ENCODE data around the gene ACP5. TPM values are rescaled to one million over a fixed set of nuclear protein-coding genes. Genes with fewer than 3 reads are reported as not detected.
A peak's percentile ranks its signal among the peaks of the same experiment; 100 is the strongest.
"Not testable (repeated sequence)": the region's sequence is repeated elsewhere in the genome, so short reads cannot be mapped to it uniquely, and the experiment has no call there.

Gene ACP5
- total RNA-seq, 6 experiments from 2014 or later: 10.4 to 28.5 (median 21.5) TPM

DNA sequence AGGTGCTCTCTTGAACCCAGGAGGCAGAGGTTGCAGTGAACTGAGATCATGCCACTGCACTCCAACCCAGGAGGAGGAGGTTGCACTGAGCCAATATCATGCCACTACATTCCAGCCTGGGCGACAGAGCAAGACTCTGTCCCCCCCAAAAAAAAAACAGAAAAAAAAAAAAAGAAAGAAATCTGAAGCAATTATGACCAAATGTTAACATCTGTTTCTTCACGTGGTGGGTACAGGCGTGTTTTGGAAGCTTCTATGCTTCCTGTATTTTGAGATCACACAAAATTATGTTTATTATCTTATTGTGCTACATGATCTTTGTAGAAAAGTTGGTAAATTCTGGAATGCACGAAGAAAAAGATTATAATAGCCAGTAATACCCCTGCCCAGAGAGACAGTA lies 2.7 kb upstream of the ACP5 start:
- Histone ChIP-seq H3K27me3 (no peaks in the 10 kb centered on the region), H3K9me3 (no peaks in the 10 kb centered on the region), H3K36me3 (no peaks in the 10 kb centered on the region), H3K27ac (no peak overlapping the region), H3K4me1 (peaks cover 0 to 5% (median 0%) of the 10 kb centered on the region in 4 donors), H3K4me3 (no peak overlapping the region)
- no peak for ATAC-seq
- no peak for DNase-seq
- TF ChIP-seq POLR2A (IDR thresholded peaks at IDR 0.05): no peak
- TF ChIP-seq, protein P1, sequence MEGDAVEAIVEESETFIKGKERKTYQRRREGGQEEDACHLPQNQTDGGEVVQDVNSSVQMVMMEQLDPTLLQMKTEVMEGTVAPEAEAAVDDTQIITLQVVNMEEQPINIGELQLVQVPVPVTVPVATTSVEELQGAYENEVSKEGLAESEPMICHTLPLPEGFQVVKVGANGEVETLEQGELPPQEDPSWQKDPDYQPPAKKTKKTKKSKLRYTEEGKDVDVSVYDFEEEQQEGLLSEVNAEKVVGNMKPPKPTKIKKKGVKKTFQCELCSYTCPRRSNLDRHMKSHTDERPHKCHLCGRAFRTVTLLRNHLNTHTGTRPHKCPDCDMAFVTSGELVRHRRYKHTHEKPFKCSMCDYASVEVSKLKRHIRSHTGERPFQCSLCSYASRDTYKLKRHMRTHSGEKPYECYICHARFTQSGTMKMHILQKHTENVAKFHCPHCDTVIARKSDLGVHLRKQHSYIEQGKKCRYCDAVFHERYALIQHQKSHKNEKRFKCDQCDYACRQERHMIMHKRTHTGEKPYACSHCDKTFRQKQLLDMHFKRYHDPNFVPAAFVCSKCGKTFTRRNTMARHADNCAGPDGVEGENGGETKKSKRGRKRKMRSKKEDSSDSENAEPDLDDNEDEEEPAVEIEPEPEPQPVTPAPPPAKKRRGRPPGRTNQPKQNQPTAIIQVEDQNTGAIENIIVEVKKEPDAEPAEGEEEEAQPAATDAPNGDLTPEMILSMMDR (IDR thresholded peaks at IDR 0.05): no peak
- 51% methylated on average over 4 of the region's 4 CpGs for WGBS (ENCODE audit: insufficient coverage, low coverage, low lambda C conversion rate, missing lambda C conversion rate)
- intact Hi-C loops (cut with DNase I): no loop called here

GRCh38 chr19:11578258-11579142 lies 1.1 kb upstream of the ACP5 start:
- H3K36me3 ChIP-seq: no peaks in the 10 kb centered on the region
- H3K27me3 ChIP-seq: no peaks in the 10 kb centered on the region
- H3K27ac ChIP-seq: peak overlapping the region in 2 of 3 donors; percentile 33 to 44
- DNase-seq (peak; percentile 71 to 75 (median 74)), ATAC-seq (peak; percentile 66 to 71 (median 67))
- intact Hi-C loops (cut with DNase I): loop anchor here in 1 of 2 donors (10.0 kb wide), 1 partner anchor 284 kb away; the partner anchor contains the start of gene TSPAN16
- 20% methylated on average over 10 of the region's 62 CpGs for WGBS (ENCODE audit: insufficient coverage, low coverage, low lambda C conversion rate, missing lambda C conversion rate)
- H3K4me1 ChIP-seq: peaks cover 0 to 5% (median 0%) of the 10 kb centered on the region in 4 donors
- TF ChIP-seq, protein P1 (IDR thresholded peaks at IDR 0.05): no peak
- TF ChIP-seq POLR2A (IDR thresholded peaks at IDR 0.05): no peak
- H3K9me3 ChIP-seq: no peaks in the 10 kb centered on the region
- H3K4me3 ChIP-seq: peak overlapping the region; percentile 21 to 47 (median 39)

DNA sequence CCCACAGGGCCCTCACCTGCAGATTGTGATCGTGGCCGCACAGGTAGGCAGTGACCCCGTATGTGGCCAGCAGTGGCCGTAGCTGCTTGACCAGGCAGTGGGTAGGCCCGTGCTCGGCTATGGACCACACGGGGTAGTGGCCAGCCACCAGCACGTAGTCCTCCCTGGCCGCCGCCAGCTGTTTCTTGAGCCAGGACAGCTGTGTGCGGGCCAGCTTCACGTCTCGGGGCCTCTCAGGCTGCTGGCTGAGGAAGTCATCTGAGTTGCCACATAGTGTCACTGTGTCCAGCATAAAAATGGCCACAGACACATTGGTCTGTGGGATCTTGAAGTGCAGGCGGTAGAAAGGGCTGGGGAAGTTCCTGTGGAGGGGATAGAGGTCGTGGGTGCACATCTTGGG lies 1.2 kb downstream of the ACP5 start:
- Histone ChIP-seq H3K36me3 (no peaks in the 10 kb centered on the region), H3K4me3 (no peak overlapping the region), H3K27me3 (no peaks in the 10 kb centered on the region), H3K27ac (no peak overlapping the region), H3K9me3 (no peaks in the 10 kb centered on the region), H3K4me1 (peaks cover 0 to 5% (median 0%) of the 10 kb centered on the region in 4 donors)
- intact Hi-C loops (cut with DNase I): loop anchor here in 1 of 2 donors (10.0 kb wide), 1 partner anchor 281 kb away; the partner anchor contains the start of gene TSPAN16
- 81% methylated on average over 4 of the region's 15 CpGs for WGBS (ENCODE audit: insufficient coverage, low coverage, low lambda C conversion rate, missing lambda C conversion rate)
- DNase-seq (no peak), ATAC-seq (no peak)
- TF ChIP-seq, protein P1 (IDR thresholded peaks at IDR 0.05): no peak
- TF ChIP-seq POLR2A (IDR thresholded peaks at IDR 0.05): no peak

- no peak overlapping the region for H3K27ac ChIP-seq
- TF ChIP-seq, protein P1 (IDR thresholded peaks at IDR 0.05): no peak
- TF ChIP-seq POLR2A (IDR thresholded peaks at IDR 0.05): no peak
- peaks cover 0 to 5% (median 0%) of the 10 kb centered on the region in 4 donors for H3K4me1 ChIP-seq
- no peaks in the 10 kb centered on the region for H3K9me3 ChIP-seq
- H3K27me3 ChIP-seq: no peaks in the 10 kb centered on the region
- no peaks in the 10 kb centered on the region for H3K36me3 ChIP-seq
- 71% methylated on average over 9 of the region's 9 CpGs for WGBS (ENCODE audit: insufficient coverage, low coverage, low lambda C conversion rate, missing lambda C conversion rate)
- intact Hi-C loops (cut with DNase I): loop anchor here in 1 of 2 donors (10.0 kb wide), 1 partner anchor 280 kb away; the partner anchor contains the start of gene TSPAN16
- ATAC-seq: no peak
- no peak overlapping the region for H3K4me3 ChIP-seq
- no peak for DNase-seq
Measured at GRCh38 chr19:11574689-11575088, 2.8 kb downstream of the ACP5 start.

DNA sequence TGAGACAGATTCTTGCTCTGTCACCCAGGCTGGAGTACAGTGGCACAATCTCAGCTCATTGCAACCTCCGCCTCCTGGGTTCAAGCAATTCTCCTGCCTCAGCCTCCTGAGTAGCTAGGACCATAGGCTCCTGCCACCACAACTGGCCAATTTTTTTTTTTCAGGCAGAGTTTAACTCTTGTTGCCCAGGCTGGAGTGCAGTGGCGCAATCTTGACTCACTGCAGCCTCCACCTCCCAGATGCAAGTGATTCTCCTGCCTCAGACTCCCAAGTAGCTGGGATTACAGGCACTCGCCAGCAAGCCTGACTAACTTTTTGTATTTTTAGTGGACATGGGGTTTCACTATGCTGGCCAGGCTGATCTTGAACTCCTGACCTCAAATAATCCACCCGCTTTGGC lies 3.7 kb downstream of the ACP5 start:
- WGBS (ENCODE audit: insufficient coverage, low coverage, low lambda C conversion rate, missing lambda C conversion rate): 60% methylated on average over 4 of the region's 4 CpGs
- intact Hi-C loops (cut with DNase I): loop anchor here in 1 of 2 donors (10.0 kb wide), 1 partner anchor 279 kb away; the partner anchor contains the start of gene TSPAN16
- H3K4me1 ChIP-seq, H3K9me3 ChIP-seq, H3K27ac ChIP-seq, DNase-seq, H3K4me3 ChIP-seq, H3K36me3 ChIP-seq, H3K27me3 ChIP-seq, ATAC-seq: not testable (repeated sequence)

GRCh38 chr19:11573354-11573753 lies 4.1 kb downstream of the ACP5 start:
- not testable (repeated sequence) for ATAC-seq
- intact Hi-C loops (cut with DNase I): loop anchor here in 1 of 2 donors (10.0 kb wide), 1 partner anchor 279 kb away; the partner anchor contains the start of gene TSPAN16

More at GRCh38 chr19:11573354-11573753, 4.1 kb downstream of the ACP5 start:
- not testable (repeated sequence) for H3K27ac ChIP-seq, DNase-seq, H3K9me3 ChIP-seq, H3K36me3 ChIP-seq, H3K27me3 ChIP-seq, H3K4me3 ChIP-seq, H3K4me1 ChIP-seq
- WGBS (ENCODE audit: insufficient coverage, low coverage, low lambda C conversion rate, missing lambda C conversion rate): 77% methylated on average over 3 of the region's 6 CpGs
